OCI-LY3 (cell line): ENCODE data around the gene ASB14.

ENCODE experiments used
- EZH2phosphoT487 ChIP-seq: fragments of 200-600 bp; shearing (Covaris generic); IDR thresholded peaks from 2 replicates; pipeline ENCODE4 v1.6.1; 2018; ENCODE audit warnings: antibody characterized with exemption, mixed run types, low read depth
- TF ChIP-seq, protein P1 (sequence below): fragments of 200-600, 300-600 bp; sonication (generic); IDR thresholded peaks from 2 replicates; pipeline ENCODE4 v1.5.1; 2014; ENCODE audit warnings: antibody characterized with exemption, low read length, low read depth

DNA sequence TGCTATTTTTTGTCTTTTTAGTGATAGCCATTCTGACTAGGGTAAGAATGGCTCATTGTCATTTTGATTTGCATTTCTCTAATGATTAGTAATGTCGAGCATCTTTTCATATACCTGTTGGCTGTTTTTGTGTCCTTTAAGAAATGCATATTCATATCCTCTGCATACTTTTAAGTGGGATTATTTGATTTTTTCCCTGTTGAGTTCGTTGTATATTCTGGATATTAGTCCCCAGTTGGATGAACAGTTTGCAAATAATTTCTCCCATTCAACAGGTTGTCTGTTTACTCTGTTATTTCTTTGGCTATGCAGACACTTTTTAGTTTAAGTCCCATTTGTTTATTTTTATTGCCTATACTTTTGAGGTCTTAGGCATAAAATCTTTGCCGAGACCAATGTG is 30.6 kb downstream of the ASB14 start:
- TF ChIP-seq, protein P1, sequence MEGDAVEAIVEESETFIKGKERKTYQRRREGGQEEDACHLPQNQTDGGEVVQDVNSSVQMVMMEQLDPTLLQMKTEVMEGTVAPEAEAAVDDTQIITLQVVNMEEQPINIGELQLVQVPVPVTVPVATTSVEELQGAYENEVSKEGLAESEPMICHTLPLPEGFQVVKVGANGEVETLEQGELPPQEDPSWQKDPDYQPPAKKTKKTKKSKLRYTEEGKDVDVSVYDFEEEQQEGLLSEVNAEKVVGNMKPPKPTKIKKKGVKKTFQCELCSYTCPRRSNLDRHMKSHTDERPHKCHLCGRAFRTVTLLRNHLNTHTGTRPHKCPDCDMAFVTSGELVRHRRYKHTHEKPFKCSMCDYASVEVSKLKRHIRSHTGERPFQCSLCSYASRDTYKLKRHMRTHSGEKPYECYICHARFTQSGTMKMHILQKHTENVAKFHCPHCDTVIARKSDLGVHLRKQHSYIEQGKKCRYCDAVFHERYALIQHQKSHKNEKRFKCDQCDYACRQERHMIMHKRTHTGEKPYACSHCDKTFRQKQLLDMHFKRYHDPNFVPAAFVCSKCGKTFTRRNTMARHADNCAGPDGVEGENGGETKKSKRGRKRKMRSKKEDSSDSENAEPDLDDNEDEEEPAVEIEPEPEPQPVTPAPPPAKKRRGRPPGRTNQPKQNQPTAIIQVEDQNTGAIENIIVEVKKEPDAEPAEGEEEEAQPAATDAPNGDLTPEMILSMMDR: no peak
- no peak for TF ChIP-seq EZH2phosphoT487
